Left lung (tissue), 10 donors: ENCODE measurements around the gene ZBTB14. TPM values are rescaled to one million over a fixed set of nuclear protein-coding genes. Genes with fewer than 3 reads are reported as not detected.

Experiments used
- ATAC-seq: fragments of 200-7000 bp; cut with Tn5 transposase; one replicate; pipeline ENCODE4 v1.9.1; 2020; ENCODE audit warnings: moderate library complexity
- DNase-seq, 4 donors: peaks; one replicate each; pipeline ENCODE4 v3.0.0-alpha.2; 2013 to 2020
- H3K27ac ChIP-seq, 2 donors: fragments of 200-600 bp; sonication (generic) in 1 of 2; one replicate each; pipeline versions ENCODE4 v1.5.0 to v1.8.0; 2020 to 2021
- H3K27me3 ChIP-seq, 2 donors: fragments of 200-600 bp; sonication (generic) in 1 of 2; one replicate each; pipeline versions ENCODE4 v1.5.0 to v1.8.0; 2020 to 2021
- H3K36me3 ChIP-seq, 2 donors: fragments of 200-600 bp; sonication (generic) in 1 of 2; one replicate each; pipeline versions ENCODE4 v1.5.0 to v1.8.0; 2020 to 2021
- H3K4me1 ChIP-seq, 2 donors: fragments of 200-600 bp; one replicate each; pipeline ENCODE4 v1.8.0; 2021
- H3K4me3 ChIP-seq, 2 donors: fragments of 200-600 bp; sonication (generic) in 1 of 2; one replicate each; pipeline versions ENCODE4 v1.5.0 to v1.8.0; 2020 to 2021; ENCODE audit warnings: mild to moderate bottlenecking in 1 of 2
- H3K9me3 ChIP-seq, 2 donors: fragments of 200-600 bp; sonication (generic) in 1 of 2; one replicate each; pipeline versions ENCODE4 v1.5.0 to v1.8.0; 2020 to 2021
- intact Hi-C, 2 donors: fragments of 100-400 bp; cut with DNase I; formaldehyde crosslinking; loops; one replicate each; pipeline versions ENCODE4 v1.11.2 to v1.14.2; 2022
- polyA plus RNA-seq, 6 donors: library from polyadenylated mRNA; unstranded; fragments of 120-200 nt; gene quantifications; one replicate each; pipeline ENCODE4 v1.2.1, GENCODE V29; 2013; ENCODE audit not compliant: insufficient read length in 6 of 6
- total RNA-seq, 2 donors: library from RNA; stranded (reverse); fragmentation: NEBNext Ultra II Directional; extraction: Animal tissue kit (Norgen Biotek cat#: 25700); gene quantifications; one replicate each; pipeline ENCODE4 v1.2.1, GENCODE V29; 2021
- TF ChIP-seq, protein P1 (sequence below), 2 donors: fragments of 200-600 bp; sonication (generic) in 1 of 2; IDR thresholded peaks; one replicate each; pipeline versions ENCODE4 v1.5.0 to v1.8.0; 2021; ENCODE audit warnings: antibody characterized with exemption in 2 of 2
- donor health status: DM: no; HTN: yes; CAD: no.
- donor health status: DM: no; HTN: no; CAD: no.

ZBTB14 gene
- total and polyA plus RNA-seq, 8 donors: 8.7 to 22.5 (median 19.7) TPM

DNA sequence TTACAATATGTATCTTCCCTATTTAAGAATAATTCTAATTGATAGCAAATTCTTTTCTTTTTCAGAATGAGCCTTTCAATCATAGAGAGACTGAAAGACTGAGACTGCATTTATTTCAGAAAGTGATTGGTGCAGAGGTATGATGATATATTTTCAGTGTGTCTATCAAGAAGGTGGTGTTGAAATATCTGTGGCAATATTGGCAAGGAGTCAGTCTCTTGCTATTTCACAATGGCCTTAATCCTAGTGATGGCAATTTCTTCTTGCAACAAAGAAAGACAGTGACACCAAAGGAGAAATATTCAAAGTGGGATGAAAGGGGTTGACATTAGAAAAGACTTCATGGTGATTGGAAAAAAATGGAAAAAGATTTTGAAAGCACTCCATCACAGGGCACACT is 21.7 kb upstream of the ZBTB14 start:
- no peak for DNase-seq

GRCh38 chr18:5315838-5316237 is 20.3 kb upstream of the ZBTB14 start:
- no peak overlapping the region for H3K27ac ChIP-seq
- no peak for DNase-seq
- H3K4me3 ChIP-seq: no peak overlapping the region
- intact Hi-C loops: no loop called here
- no peaks in the 10 kb centered on the region for H3K9me3 ChIP-seq
- TF ChIP-seq, protein P1, sequence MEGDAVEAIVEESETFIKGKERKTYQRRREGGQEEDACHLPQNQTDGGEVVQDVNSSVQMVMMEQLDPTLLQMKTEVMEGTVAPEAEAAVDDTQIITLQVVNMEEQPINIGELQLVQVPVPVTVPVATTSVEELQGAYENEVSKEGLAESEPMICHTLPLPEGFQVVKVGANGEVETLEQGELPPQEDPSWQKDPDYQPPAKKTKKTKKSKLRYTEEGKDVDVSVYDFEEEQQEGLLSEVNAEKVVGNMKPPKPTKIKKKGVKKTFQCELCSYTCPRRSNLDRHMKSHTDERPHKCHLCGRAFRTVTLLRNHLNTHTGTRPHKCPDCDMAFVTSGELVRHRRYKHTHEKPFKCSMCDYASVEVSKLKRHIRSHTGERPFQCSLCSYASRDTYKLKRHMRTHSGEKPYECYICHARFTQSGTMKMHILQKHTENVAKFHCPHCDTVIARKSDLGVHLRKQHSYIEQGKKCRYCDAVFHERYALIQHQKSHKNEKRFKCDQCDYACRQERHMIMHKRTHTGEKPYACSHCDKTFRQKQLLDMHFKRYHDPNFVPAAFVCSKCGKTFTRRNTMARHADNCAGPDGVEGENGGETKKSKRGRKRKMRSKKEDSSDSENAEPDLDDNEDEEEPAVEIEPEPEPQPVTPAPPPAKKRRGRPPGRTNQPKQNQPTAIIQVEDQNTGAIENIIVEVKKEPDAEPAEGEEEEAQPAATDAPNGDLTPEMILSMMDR (IDR thresholded peaks at IDR 0.05): no peak
- H3K27me3 ChIP-seq: no peaks in the 10 kb centered on the region
- peaks cover 0 to 3% of the 10 kb centered on the region in 2 donors for H3K4me1 ChIP-seq
- ATAC-seq: no peak
- no peaks in the 10 kb centered on the region for H3K36me3 ChIP-seq

More for the DNA sequence above, 21.7 kb upstream of the ZBTB14 start:
- no peak overlapping the region for H3K4me3 ChIP-seq
- no peak overlapping the region for H3K27ac ChIP-seq
- no peaks in the 10 kb centered on the region for H3K27me3 ChIP-seq
- H3K4me1 ChIP-seq: no peaks in the 10 kb centered on the region
- intact Hi-C loops: no loop called here
- no peaks in the 10 kb centered on the region for H3K9me3 ChIP-seq
- no peak for ATAC-seq
- H3K36me3 ChIP-seq: no peaks in the 10 kb centered on the region
- TF ChIP-seq, protein P1 (IDR thresholded peaks at IDR 0.05): no peak

DNA sequence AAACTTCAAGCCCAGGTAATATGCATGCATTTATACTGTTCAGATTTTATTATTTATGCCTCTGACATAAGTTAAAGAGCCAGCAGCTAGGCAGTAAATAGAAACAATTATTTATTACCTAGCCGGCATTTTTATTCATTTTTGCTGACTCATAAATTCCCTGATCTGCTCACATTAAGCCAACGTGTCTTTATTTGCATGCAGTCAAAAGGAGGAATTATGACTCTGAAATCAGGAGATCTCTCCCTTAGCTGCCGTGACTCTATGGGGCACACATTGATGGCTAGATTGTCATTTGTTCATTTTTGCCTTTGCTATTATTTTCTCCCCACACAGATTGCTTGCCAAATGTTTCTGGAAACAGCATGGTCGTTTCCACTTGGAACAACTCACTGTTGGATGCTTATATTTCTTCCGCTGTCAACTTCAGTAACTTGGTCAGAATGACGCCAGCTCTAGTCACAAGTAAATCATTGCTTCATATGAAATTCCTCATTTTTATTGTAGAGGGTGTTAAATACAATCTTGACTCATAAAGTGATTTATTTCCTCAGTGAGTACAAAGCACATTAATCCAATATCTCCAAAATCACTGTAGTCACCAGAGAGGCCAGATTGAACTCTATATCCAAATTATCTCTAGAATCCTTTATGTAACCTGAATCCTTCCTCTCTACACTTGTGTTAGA is 15.9 kb upstream of the ZBTB14 start:
- H3K4me1 ChIP-seq: peaks cover 4 to 14% of the 10 kb centered on the region in 2 donors
- H3K9me3 ChIP-seq: no peaks in the 10 kb centered on the region
- H3K27ac ChIP-seq: no peak overlapping the region
- DNase-seq: no peak
- H3K4me3 ChIP-seq: no peak overlapping the region
- no peaks in the 10 kb centered on the region for H3K27me3 ChIP-seq
- TF ChIP-seq, protein P1 (IDR thresholded peaks at IDR 0.05): no peak
- no peak for ATAC-seq
- intact Hi-C loops: no loop called here
- no peaks in the 10 kb centered on the region for H3K36me3 ChIP-seq

DNA sequence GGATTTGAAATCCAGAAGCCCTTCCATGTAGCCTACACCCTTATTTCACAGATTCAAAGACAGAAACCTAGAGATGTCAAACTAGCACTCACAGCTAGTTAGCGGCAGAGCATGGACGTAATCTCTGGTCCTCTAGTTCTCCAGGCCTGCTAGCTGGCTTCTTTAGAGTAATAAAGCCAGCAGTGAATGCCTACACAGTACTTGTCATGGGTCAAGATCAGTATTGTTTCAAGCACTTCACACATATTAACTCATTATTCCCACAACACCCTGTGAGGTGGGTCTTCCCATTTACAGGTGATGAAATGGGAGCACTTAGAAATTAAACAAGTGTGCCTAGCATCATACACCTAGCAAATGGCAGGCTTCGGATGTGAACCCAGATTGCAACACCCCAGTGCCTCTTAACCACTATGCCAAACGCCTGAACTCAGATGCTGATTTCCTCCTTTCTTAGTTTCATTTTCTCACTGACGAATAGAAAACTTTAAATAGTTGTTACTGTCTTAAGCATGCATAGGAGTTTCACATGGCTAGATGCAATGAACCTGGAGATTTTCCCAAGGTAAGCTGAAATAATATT is 14.5 kb upstream of the ZBTB14 start:
- TF ChIP-seq, protein P1 (IDR thresholded peaks at IDR 0.05): no peak
- Histone ChIP-seq H3K27me3 (no peaks in the 10 kb centered on the region), H3K4me1 (peaks cover 4 to 14% of the 10 kb centered on the region in 2 donors), H3K4me3 (peak overlapping the region in 1 of 2 donors; percentile 3), H3K27ac (peak overlapping the region in 1 of 2 donors; percentile 42), H3K36me3 (no peaks in the 10 kb centered on the region), H3K9me3 (no peaks in the 10 kb centered on the region)
- no peak for DNase-seq
- ATAC-seq: peak; percentile 85
- intact Hi-C loops: no loop called here

DNA sequence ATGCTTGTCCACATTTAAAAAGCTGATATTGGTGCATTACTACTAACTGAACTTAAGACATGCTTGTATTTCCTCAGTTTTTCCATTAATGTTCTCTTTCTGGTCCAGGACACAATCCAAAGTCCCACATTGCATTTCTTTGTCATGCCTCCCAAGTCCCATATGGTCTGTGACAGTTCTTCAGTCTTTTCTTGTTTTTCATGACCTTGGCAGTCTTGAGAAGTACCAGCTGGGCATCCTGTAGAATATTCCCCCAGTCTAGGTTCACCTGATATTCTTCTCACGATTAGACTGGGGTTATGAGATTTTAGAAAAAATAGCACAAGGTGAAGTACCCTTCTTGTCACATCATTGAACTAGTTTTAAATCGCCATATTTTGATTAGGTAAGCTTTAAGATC is 10.3 kb upstream of the ZBTB14 start:
- ATAC-seq (no peak), DNase-seq (no peak)
- Histone ChIP-seq H3K27ac (no peak overlapping the region), H3K36me3 (no peaks in the 10 kb centered on the region), H3K4me1 (peaks cover 4 to 12% of the 10 kb centered on the region in 2 donors), H3K9me3 (no peaks in the 10 kb centered on the region), H3K27me3 (peaks cover 5 to 21% of the 10 kb centered on the region in 2 donors), H3K4me3 (no peak overlapping the region)
- TF ChIP-seq, protein P1 (IDR thresholded peaks at IDR 0.05): no peak
- intact Hi-C loops: no loop called here
